ENCODE measurements around the gene ANP32D. TPM values are rescaled to one million over a fixed set of nuclear protein-coding genes. Genes with fewer than 3 reads are reported as not detected.
"Not testable (repeated sequence)": the region's sequence is repeated elsewhere in the genome, so short reads cannot be mapped to it uniquely, and the experiment has no call there.

ANP32D gene
- total RNA-seq (2014; rRNA removed; shearing (Covaris generic)), result not detected in 2 replicates

DNA sequence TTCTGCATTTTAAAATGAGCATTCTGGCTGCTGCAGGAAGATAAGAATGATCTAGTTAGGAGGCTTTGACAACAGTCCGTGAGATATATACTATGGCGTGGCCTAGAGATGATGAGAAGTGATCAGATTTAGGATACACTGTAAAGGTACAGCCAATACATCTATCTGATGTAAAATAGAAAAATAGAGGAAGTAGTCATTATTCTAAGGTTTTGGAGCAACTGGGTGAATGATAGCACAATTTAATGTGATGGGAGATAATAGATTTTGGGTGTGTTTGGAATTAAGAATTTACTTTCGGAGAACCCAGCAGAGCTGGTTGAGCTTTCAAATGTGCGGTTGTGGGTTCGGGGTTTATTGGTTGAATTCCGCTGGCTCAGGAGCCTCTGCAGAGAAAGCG, at the start of gene ANP32D:
Gene ANP32D, plus strand, starts transcription at position 301 of the 400 bp plus-strand sequence. CDS start 106 bp downstream, outside the sequence.
- H3K9me3 ChIP-seq (replicated peaks), result 0 out of 2 replicates have a peak, but pooled peaks cover 3% of the 10 kb centered on the region
- no peak within 1 kb of the TSS for H3K27ac ChIP-seq
- no peak for DNase-seq (ENCODE audit: low read depth in 1 of 2, low spot score in 2 of 2)
- no peaks in the 10 kb centered on the region for H3K36me3 ChIP-seq
- H3K4me3 ChIP-seq, result no peak within 1 kb of the TSS
- H3K27me3 ChIP-seq (replicated peaks), result no peaks in the 10 kb centered on the region
- H3K4me1 ChIP-seq (replicated peaks), result no peaks in the 10 kb centered on the region

GRCh38 chr12:48423171-48423570, 49.2 kb upstream of the ANP32D start:
- no peaks in the 10 kb centered on the region for H3K36me3 ChIP-seq
- no peak overlapping the region for H3K4me3 ChIP-seq
- no peak overlapping the region for H3K27ac ChIP-seq
- DNase-seq (ENCODE audit: low read depth in 1 of 2, low spot score in 2 of 2), result no peak
- H3K9me3 ChIP-seq (replicated peaks), result no peaks in the 10 kb centered on the region
- peaks cover 7% of the 10 kb centered on the region; the same call in 1 of the 2 replicates for H3K27me3 ChIP-seq (replicated peaks)
- no peaks in the 10 kb centered on the region for H3K4me1 ChIP-seq (replicated peaks)

DNA sequence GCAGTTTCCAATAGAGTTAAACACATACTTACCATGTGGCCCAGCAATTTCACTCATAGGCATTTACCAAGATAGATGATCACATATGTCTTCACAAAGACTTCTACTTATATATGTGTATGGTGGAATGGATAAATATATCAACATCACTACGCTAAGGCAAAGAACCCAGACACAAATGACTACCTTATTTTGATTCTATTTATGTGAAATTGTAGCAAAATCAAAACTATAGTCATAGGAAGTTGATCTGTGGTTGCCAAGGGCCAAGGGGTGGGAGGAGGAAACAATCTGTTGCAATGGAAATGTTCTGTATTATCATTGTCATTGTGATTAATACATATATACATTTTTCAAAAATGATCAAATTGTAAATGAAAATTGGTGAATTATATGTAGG, 47.7 kb upstream of the ANP32D start:
- no peaks in the 10 kb centered on the region for H3K36me3 ChIP-seq
- H3K4me1 ChIP-seq (replicated peaks), result no peaks in the 10 kb centered on the region
- H3K27me3 ChIP-seq (replicated peaks), result peaks cover 7% of the 10 kb centered on the region; the same call in 1 of the 2 replicates
- H3K4me3 ChIP-seq, result no peak overlapping the region
- no peaks in the 10 kb centered on the region for H3K9me3 ChIP-seq (replicated peaks)
- no peak for DNase-seq (ENCODE audit: low read depth in 1 of 2, low spot score in 2 of 2)
- H3K27ac ChIP-seq, result no peak overlapping the region

GRCh38 chr12:48434016-48434415, 38.3 kb upstream of the ANP32D start:
- H3K36me3 ChIP-seq; H3K4me3 ChIP-seq; H3K27ac ChIP-seq; H3K27me3 ChIP-seq (replicated peaks); DNase-seq (ENCODE audit: low read depth in 1 of 2, low spot score in 2 of 2); H3K9me3 ChIP-seq (replicated peaks); H3K4me1 ChIP-seq (replicated peaks): not testable (repeated sequence)

GRCh38 chr12:48441069-48441468, 31.3 kb upstream of the ANP32D start:
- Histone ChIP-seq H3K9me3 (replicated peaks) (no peaks in the 10 kb centered on the region), H3K4me1 (replicated peaks) (no peaks in the 10 kb centered on the region), H3K36me3 (no peaks in the 10 kb centered on the region), H3K27ac (no peak overlapping the region), H3K27me3 (replicated peaks) (no peaks in the 10 kb centered on the region), H3K4me3 (no peak overlapping the region)
- no peak for DNase-seq (ENCODE audit: low read depth in 1 of 2, low spot score in 2 of 2)

DNA sequence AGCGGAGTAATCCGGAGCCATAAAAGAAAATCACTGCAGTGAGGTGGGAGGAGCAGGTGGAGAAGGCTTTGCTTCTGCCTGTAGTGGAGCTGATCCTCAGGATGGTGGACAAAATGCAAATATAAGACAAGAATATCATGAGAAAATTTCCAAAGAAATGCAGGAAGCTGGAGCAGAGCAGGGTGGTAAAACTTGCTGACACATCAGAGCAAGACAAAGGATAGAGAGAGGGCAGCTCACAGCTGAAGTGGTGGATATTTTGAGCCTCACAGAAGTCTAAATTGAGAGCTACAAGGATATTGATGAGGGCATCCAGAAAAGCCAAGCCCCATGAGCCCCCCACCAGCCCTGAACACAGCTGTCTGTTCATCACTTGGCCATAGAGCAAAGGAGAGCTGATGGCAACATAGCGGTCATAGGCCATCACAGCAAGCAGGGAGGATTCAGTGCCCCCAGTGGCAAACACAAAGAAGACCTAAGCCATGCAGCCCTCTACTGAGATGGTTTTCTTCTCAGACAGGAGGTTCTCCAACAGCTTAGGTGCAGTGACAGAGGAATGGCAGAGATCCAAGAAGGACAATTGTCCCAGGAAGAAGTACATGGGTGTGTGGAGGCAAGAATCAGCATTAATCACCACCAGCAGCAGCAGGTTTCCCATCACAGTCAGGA, 30.0 kb upstream of the ANP32D start:
- Histone ChIP-seq H3K27ac (no peak overlapping the region), H3K4me1 (replicated peaks) (no peaks in the 10 kb centered on the region), H3K4me3 (no peak overlapping the region), H3K36me3 (no peaks in the 10 kb centered on the region), H3K9me3 (replicated peaks) (no peaks in the 10 kb centered on the region), H3K27me3 (replicated peaks) (no peaks in the 10 kb centered on the region)
- no peak for DNase-seq (ENCODE audit: low read depth in 1 of 2, low spot score in 2 of 2)

DNA sequence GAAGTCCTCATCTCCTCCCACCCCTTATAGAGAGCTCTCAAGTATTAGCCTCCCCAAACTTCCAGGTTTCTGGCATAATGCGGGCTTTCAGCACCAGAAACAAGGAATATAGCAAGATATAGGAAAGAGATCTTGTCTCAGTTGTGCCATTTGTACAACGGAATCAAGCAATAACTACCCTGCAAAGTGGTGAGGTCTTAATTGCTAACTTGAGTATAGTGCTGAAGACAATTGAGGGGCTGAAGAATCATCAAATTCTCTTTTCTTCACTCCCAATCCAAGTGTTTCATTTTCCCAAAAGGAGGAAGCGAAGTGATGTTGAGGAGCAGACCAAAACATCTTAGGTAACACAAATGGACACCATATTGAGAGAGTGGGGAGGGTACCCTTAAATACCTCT, 26.8 kb upstream of the ANP32D start:
- no peak for DNase-seq (ENCODE audit: low read depth in 1 of 2, low spot score in 2 of 2)
- no peak overlapping the region for H3K27ac ChIP-seq
- H3K9me3 ChIP-seq (replicated peaks), result no peaks in the 10 kb centered on the region
- H3K27me3 ChIP-seq (replicated peaks), result no peaks in the 10 kb centered on the region
- no peak overlapping the region for H3K4me3 ChIP-seq
- H3K4me1 ChIP-seq (replicated peaks), result no peaks in the 10 kb centered on the region
- no peaks in the 10 kb centered on the region for H3K36me3 ChIP-seq

GRCh38 chr12:48446161-48446776, 26.1 kb upstream of the ANP32D start:
- no peaks in the 10 kb centered on the region for H3K9me3 ChIP-seq (replicated peaks)
- no peaks in the 10 kb centered on the region for H3K4me1 ChIP-seq (replicated peaks)
- no peak overlapping the region for H3K4me3 ChIP-seq
- no peak for DNase-seq (ENCODE audit: low read depth in 1 of 2, low spot score in 2 of 2)
- H3K36me3 ChIP-seq, result no peaks in the 10 kb centered on the region
- H3K27ac ChIP-seq, result no peak overlapping the region
- no peaks in the 10 kb centered on the region for H3K27me3 ChIP-seq (replicated peaks)

- Histone ChIP-seq H3K4me3 (no peak overlapping the region), H3K27me3 (replicated peaks) (no peaks in the 10 kb centered on the region), H3K4me1 (replicated peaks) (no peaks in the 10 kb centered on the region), H3K27ac (no peak overlapping the region), H3K9me3 (replicated peaks) (no peaks in the 10 kb centered on the region), H3K36me3 (no peaks in the 10 kb centered on the region)
- DNase-seq (ENCODE audit: low read depth in 1 of 2, low spot score in 2 of 2), result no peak
Observed at GRCh38 chr12:48447755-48448154, 24.6 kb upstream of the ANP32D start.

- no peaks in the 10 kb centered on the region for H3K9me3 ChIP-seq (replicated peaks)
- H3K4me1 ChIP-seq (replicated peaks), result no peaks in the 10 kb centered on the region
- H3K36me3 ChIP-seq, result no peaks in the 10 kb centered on the region
- DNase-seq (ENCODE audit: low read depth in 1 of 2, low spot score in 2 of 2), result no peak
- no peak overlapping the region for H3K4me3 ChIP-seq
- H3K27me3 ChIP-seq (replicated peaks), result no peaks in the 10 kb centered on the region
- no peak overlapping the region for H3K27ac ChIP-seq
Observed at GRCh38 chr12:48451372-48451771, 21.0 kb upstream of the ANP32D start.

DNA sequence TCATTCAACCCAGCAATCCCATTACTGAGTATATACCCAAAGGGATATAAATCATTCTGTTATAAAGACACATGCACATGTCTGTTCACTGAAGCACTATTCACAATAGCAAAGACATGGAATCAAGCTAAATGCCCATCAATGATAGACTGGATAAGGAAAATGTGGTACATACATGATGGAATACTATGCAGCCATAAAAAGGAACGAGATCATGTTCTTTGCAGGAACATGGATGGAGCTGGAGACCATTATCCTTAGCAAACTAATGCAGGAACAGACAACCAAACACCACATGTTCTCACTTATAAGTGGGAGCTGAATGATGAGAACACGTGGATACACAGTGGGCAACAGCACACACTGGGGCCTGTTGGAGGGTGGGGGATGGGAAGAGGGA, 19.4 kb upstream of the ANP32D start:
- H3K27me3 ChIP-seq (replicated peaks); H3K27ac ChIP-seq; H3K36me3 ChIP-seq; H3K4me1 ChIP-seq (replicated peaks); H3K4me3 ChIP-seq; H3K9me3 ChIP-seq (replicated peaks); DNase-seq (ENCODE audit: low read depth in 1 of 2, low spot score in 2 of 2): not testable (repeated sequence)

- Histone ChIP-seq H3K36me3 (no peaks in the 10 kb centered on the region), H3K27ac (no peak overlapping the region), H3K4me1 (replicated peaks) (no peaks in the 10 kb centered on the region), H3K4me3 (no peak overlapping the region), H3K9me3 (replicated peaks) (no peaks in the 10 kb centered on the region), H3K27me3 (replicated peaks) (no peaks in the 10 kb centered on the region)
- no peak for DNase-seq (ENCODE audit: low read depth in 1 of 2, low spot score in 2 of 2)
Observed at GRCh38 chr12:48454667-48455066, 17.7 kb upstream of the ANP32D start.

- H3K27me3 ChIP-seq (replicated peaks), result no peaks in the 10 kb centered on the region
- no peaks in the 10 kb centered on the region for H3K4me1 ChIP-seq (replicated peaks)
- H3K4me3 ChIP-seq, result no peak overlapping the region
- no peaks in the 10 kb centered on the region for H3K9me3 ChIP-seq (replicated peaks)
- DNase-seq (ENCODE audit: low read depth in 1 of 2, low spot score in 2 of 2), result no peak
- H3K36me3 ChIP-seq, result no peaks in the 10 kb centered on the region
- H3K27ac ChIP-seq, result no peak overlapping the region
Observed at GRCh38 chr12:48455116-48455515, 17.2 kb upstream of the ANP32D start.

DNA sequence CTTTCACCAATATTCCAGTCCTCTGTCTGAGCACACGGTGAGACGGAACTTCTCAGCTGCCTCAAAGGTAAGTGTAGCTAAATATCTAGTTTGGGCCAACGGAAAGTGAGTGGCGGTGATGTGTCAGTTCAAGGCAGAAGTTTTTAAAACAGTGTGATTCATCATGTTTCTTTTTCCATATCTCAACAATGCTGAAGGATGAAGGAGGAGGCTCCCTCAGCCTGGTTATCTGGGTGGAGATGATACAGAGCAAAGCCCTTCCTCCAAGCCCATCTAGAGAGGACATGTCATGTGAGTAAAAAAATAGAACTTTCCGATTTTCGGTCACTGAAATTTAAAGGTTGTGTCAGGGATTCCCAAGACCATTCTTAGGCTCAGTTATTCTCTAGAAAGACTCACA, 13.1 kb upstream of the ANP32D start:
- Histone ChIP-seq H3K27ac (no peak overlapping the region), H3K4me3 (no peak overlapping the region), H3K9me3 (replicated peaks) (no peaks in the 10 kb centered on the region), H3K27me3 (replicated peaks) (no peaks in the 10 kb centered on the region), H3K36me3 (no peaks in the 10 kb centered on the region), H3K4me1 (replicated peaks) (no peaks in the 10 kb centered on the region)
- DNase-seq (ENCODE audit: low read depth in 1 of 2, low spot score in 2 of 2), result no peak

- not testable (repeated sequence) for H3K27me3 ChIP-seq (replicated peaks); H3K36me3 ChIP-seq; H3K9me3 ChIP-seq (replicated peaks); H3K27ac ChIP-seq; H3K4me3 ChIP-seq; H3K4me1 ChIP-seq (replicated peaks); DNase-seq (ENCODE audit: low read depth in 1 of 2, low spot score in 2 of 2)
Observed at GRCh38 chr12:48469027-48469426, 3.3 kb upstream of the ANP32D start.
